ENCODE results near the gene CLASP1.

Gene CLASP1

DNA sequence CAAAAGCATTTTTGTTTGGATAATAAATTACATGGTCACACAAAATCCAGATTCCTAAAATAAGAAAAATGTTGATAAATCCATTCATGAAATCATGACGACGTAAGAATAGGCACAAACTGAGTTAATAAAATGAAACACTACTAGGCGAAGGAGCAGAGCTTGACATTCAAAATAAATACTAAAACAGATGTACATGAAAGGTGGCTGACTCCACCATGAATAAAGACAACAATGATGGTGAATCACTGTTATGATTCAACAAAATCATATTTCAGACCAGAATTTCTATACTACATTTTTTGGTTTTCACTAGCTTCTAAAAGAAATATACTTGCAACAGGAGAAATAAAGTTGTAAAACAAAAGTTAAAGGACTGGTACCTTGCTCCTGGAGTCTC, 240.6 kb downstream of the CLASP1 start:
- H3K36me3 Mint-ChIP-seq (ENCODE audit: low read depth), result peaks cover 42% of the 10 kb centered on the region
- no peaks in the 10 kb centered on the region for H3K27me3 Mint-ChIP-seq (ENCODE audit: low read depth)

DNA sequence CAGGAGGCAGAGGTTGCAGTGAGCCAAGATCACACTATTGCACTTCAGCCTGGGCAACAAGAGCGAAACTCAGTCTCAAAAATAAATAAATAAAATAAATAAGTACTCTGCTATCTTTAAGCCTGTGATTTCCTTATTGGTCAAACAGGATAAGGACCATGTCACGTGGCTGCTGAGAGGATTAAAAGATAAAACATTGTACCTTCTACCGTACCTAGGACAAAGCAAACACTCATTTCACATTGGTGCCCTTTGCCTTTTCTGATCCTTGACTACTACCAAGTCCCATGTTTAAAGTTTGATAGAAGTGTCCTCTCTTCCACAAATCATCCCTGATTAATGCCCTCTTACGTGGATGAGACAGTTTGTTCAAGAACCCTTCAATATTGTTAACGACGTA, 244.0 kb downstream of the CLASP1 start:
- H3K9me3 Mint-ChIP-seq, result no peaks in the 10 kb centered on the region
- H3K27me3 Mint-ChIP-seq (ENCODE audit: low read depth), result no peaks in the 10 kb centered on the region
- TF ChIP-seq, protein P1, sequence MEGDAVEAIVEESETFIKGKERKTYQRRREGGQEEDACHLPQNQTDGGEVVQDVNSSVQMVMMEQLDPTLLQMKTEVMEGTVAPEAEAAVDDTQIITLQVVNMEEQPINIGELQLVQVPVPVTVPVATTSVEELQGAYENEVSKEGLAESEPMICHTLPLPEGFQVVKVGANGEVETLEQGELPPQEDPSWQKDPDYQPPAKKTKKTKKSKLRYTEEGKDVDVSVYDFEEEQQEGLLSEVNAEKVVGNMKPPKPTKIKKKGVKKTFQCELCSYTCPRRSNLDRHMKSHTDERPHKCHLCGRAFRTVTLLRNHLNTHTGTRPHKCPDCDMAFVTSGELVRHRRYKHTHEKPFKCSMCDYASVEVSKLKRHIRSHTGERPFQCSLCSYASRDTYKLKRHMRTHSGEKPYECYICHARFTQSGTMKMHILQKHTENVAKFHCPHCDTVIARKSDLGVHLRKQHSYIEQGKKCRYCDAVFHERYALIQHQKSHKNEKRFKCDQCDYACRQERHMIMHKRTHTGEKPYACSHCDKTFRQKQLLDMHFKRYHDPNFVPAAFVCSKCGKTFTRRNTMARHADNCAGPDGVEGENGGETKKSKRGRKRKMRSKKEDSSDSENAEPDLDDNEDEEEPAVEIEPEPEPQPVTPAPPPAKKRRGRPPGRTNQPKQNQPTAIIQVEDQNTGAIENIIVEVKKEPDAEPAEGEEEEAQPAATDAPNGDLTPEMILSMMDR (IDR thresholded peaks at IDR 0.05; ENCODE audit: unreplicated experiment in 3 of 3), result no peak
- no peak overlapping the region for H3K27ac Mint-ChIP-seq
- H3K4me1 Mint-ChIP-seq, result peaks cover 12% of the 10 kb centered on the region
- H3K4me3 Mint-ChIP-seq, result no peak overlapping the region
- H3K36me3 Mint-ChIP-seq (ENCODE audit: low read depth), result peaks cover 64% of the 10 kb centered on the region

More for the DNA sequence above, 240.6 kb downstream of the CLASP1 start:
- Mint-ChIP-seq H3K4me1 (peaks cover 12% of the 10 kb centered on the region), H3K27ac (peak overlapping the region; percentile 71 to 92 (median 91)), H3K4me3 (no peak overlapping the region), H3K9me3 (no peaks in the 10 kb centered on the region)
- TF ChIP-seq, protein P1 (IDR thresholded peaks at IDR 0.05; ENCODE audit: unreplicated experiment in 3 of 3), result no peak

DNA sequence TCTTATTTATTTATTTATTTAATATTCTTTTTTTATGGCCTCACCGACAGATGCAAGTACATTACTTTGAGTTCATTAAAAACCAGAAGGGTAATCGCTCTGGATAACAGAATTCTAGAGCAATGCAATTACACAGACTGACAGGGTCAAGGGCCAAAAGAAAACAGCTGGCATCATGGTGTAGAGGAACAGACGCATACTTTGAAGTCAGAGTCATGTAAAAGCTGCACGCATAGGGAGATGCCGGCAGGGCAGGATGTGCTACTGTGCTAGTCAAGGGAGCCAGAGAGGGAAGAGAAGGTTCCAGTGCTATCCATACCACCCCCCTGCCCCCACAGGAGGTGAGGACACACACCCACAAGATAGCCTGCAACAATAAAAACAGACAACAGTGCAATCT, 249.1 kb downstream of the CLASP1 start:
- no peaks in the 10 kb centered on the region for H3K4me1 Mint-ChIP-seq
- TF ChIP-seq, protein P1 (IDR thresholded peaks at IDR 0.05; ENCODE audit: unreplicated experiment in 3 of 3), result no peak
- H3K36me3 Mint-ChIP-seq (ENCODE audit: low read depth), result peaks cover 70% of the 10 kb centered on the region
- H3K9me3 Mint-ChIP-seq, result no peaks in the 10 kb centered on the region
- no peak overlapping the region for H3K4me3 Mint-ChIP-seq
- H3K27ac Mint-ChIP-seq, result peak overlapping the region in 1 of 3 experiments; percentile 71
- no peaks in the 10 kb centered on the region for H3K27me3 Mint-ChIP-seq (ENCODE audit: low read depth)

DNA sequence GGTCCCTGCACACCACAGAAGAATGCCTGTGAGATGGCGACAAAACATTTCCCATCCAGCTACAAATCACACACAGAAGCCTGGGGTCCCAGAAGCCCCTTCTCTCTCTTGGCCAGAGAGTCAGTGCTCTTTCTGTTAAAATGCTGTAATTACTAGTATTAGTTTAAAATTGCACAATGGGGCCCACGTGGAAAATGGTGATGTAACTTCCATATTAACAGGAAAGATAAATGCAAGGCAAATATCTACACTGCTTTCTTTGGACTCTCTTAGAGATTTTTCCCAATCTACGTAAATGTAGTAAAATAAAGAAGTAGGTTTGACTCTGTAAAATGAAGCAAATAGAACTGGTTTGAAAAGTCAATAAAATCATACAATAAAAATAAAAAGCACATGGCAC, 250.4 kb downstream of the CLASP1 start:
- Mint-ChIP-seq H3K4me1 (no peaks in the 10 kb centered on the region), H3K4me3 (no peak overlapping the region), H3K27ac (no peak overlapping the region), H3K36me3 (ENCODE audit: low read depth) (peaks cover 70% of the 10 kb centered on the region), H3K27me3 (ENCODE audit: low read depth) (no peaks in the 10 kb centered on the region), H3K9me3 (no peaks in the 10 kb centered on the region)
- TF ChIP-seq, protein P1 (IDR thresholded peaks at IDR 0.05; ENCODE audit: unreplicated experiment in 3 of 3), result no peak

DNA sequence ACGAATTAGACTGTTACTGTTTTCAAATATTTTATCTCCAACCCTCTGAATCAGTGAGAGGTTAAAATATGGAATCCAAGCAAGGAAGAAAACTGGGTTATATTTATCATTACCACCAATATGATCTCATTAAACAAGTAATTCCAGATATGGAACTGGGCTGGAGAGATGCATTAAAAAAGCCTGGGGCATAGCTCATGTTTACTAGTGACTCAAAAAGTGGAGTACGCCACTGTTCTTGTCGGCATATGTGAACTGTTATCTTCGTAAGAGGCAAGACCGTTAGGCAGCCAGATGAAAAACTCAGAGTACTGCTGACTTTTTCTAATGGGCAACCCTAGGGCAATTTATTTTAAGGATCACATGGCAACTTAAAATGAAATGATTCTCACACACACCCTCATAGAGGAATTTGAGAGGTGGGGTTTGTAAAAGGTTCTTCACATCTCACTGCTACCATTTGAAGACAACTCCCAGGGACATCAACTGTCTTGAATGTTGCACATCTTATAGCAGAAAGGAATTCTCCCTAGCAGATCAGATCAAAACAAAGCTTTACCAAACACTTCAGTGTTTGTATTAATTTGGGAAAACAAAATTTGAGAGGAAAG, 259.1 kb downstream of the CLASP1 start:
- H3K4me1 Mint-ChIP-seq, result no peaks in the 10 kb centered on the region
- no peaks in the 10 kb centered on the region for H3K27me3 Mint-ChIP-seq (ENCODE audit: low read depth)
- H3K36me3 Mint-ChIP-seq (ENCODE audit: low read depth), result peaks cover 67% of the 10 kb centered on the region
- H3K4me3 Mint-ChIP-seq, result no peak overlapping the region
- H3K9me3 Mint-ChIP-seq, result no peaks in the 10 kb centered on the region
- no peak overlapping the region for H3K27ac Mint-ChIP-seq
- TF ChIP-seq, protein P1 (IDR thresholded peaks at IDR 0.05; ENCODE audit: unreplicated experiment in 3 of 3), result no peak

DNA sequence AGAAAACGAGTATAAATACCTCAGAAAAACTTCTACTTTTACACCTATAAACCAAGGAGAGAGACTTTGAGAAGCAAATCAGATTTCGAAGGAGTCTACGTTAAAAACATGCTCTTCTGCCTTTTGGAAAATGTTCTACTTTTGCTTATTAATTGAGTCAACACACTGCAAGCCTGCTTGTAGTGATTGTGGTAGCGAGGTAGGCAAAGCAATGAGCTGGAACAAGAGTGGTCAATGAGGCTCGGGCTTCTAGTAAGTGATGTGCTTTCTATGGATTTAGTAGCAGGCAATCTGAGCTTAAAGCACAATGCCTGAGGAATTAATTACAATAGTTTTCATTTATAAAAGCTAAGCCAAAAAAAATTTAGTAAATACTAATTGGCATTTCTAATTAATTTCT, 260.9 kb downstream of the CLASP1 start:
- no peaks in the 10 kb centered on the region for H3K27me3 Mint-ChIP-seq (ENCODE audit: low read depth)
- TF ChIP-seq, protein P1 (IDR thresholded peaks at IDR 0.05; ENCODE audit: unreplicated experiment in 3 of 3), result no peak
- H3K4me1 Mint-ChIP-seq, result no peaks in the 10 kb centered on the region
- no peak overlapping the region for H3K27ac Mint-ChIP-seq
- peaks cover 67% of the 10 kb centered on the region for H3K36me3 Mint-ChIP-seq (ENCODE audit: low read depth)
- H3K9me3 Mint-ChIP-seq, result no peaks in the 10 kb centered on the region
- H3K4me3 Mint-ChIP-seq, result no peak overlapping the region
